Panc1 (cell line): Measurements from ENCODE around the gene MEF2D. TPM values are rescaled to one million over a fixed set of nuclear protein-coding genes. Genes with fewer than 3 reads are reported as not detected.

Experiments
- ATAC-seq: fragments of 200-7000 bp; cut with Tn5 transposase; 2 replicates; pipeline ENCODE4 v1.9.1; 2020; ENCODE audit warnings: mild to moderate bottlenecking, moderate library complexity
- BruUV-seq: library from RNA; stranded (reverse); fragments of 400-500 nt; replicated peaks from 2 replicates; lab custom pipeline; 2021; lab: Mats Ljungman, UMichigan
- CTCF ChIA-PET: fragments of 300-600 bp; sonication (Branson Sonifier 250); formaldehyde crosslinking; loops from one replicate; lab custom pipeline; 2022; ENCODE audit warnings: antibody characterized with exemption; lab: Charles Lee
- POLR2A ChIA-PET: fragments of 300-600 bp; sonication (Branson Sonifier 250); formaldehyde crosslinking; loops from one replicate; lab custom pipeline; 2022; ENCODE audit warnings: antibody characterized with exemption; lab: Charles Lee
- DNase-seq: peaks from one replicate; pipeline ENCODE4 v3.0.0-alpha.2; 2010; ENCODE audit warnings: low read depth, low spot score
- H3K27ac ChIP-seq: 2 replicates; pipeline ENCODE4 v1.5.1; 2011; ENCODE audit warnings: mild to moderate bottlenecking, low read length, inconsistent platforms
- H3K27me3 ChIP-seq: fragments of 200-500 bp; sonication (Bioruptor generic); 2 replicates; pipeline ENCODE4 v1.6.0; 2014; ENCODE audit warnings: low read length, inconsistent platforms; ENCODE audit not compliant: control insufficient read depth, insufficient read depth
- H3K36me3 ChIP-seq: fragments of 200-500 bp; sonication (Bioruptor generic); 2 replicates; pipeline ENCODE4 v1.5.1; 2014; ENCODE audit warnings: inconsistent platforms, mild to moderate bottlenecking, low read length, moderate library complexity; ENCODE audit not compliant: control insufficient read depth, insufficient read depth
- H3K4me1 ChIP-seq: 2 replicates; pipeline ENCODE4 v1.5.1; 2011; ENCODE audit warnings: inconsistent platforms, mild to moderate bottlenecking, low read length, moderate library complexity; ENCODE audit not compliant: control insufficient read depth, insufficient read depth
- H3K4me3 ChIP-seq, 2 experiments: 2 replicates each; pipeline ENCODE4 v1.5.1; 2011 to 2012; ENCODE audit warnings: low read depth in 2 of 2, low read length in 2 of 2, mild to moderate bottlenecking in 2 of 2, inconsistent platforms in 1 of 2, moderate library complexity in 1 of 2
- H3K9me3 ChIP-seq: fragments of 200-500 bp; sonication (Bioruptor generic); 2 replicates; pipeline ENCODE4 v1.5.1; 2014; ENCODE audit warnings: low read depth, mild to moderate bottlenecking, inconsistent platforms, low read length, moderate library complexity; ENCODE audit not compliant: control insufficient read depth, insufficient read depth
- CTCF ChIP-seq: fragments of 450-650 bp; IDR thresholded peaks from 2 replicates; pipeline ENCODE4 v1.5.1; 2017; ENCODE audit warnings: mild to moderate bottlenecking
- POLR2AphosphoS5 ChIP-seq: IDR thresholded peaks from 2 replicates; pipeline ENCODE4 v1.6.1; 2012; ENCODE audit warnings: mild to moderate bottlenecking, low read depth, low read length, moderate library complexity
- SIN3A ChIP-seq: IDR thresholded peaks from 2 replicates; pipeline ENCODE4 v1.6.1; 2012; ENCODE audit warnings: low read depth, mild to moderate bottlenecking, low read length, moderate library complexity, borderline replicate concordance; ENCODE audit not compliant: insufficient read depth
- TCF7L2 ChIP-seq: IDR thresholded peaks from 2 replicates; pipeline ENCODE4 v1.6.1; 2011; ENCODE audit warnings: mild to moderate bottlenecking, low read depth, low read length, inconsistent platforms
- in situ Hi-C: cut with HindIII; loops from 2 replicates; pipeline ENCODE4 v1.10.0; 2016; ENCODE audit warnings: low sequenced_read_pairs, low pct_unique_long_range_greater_than_20kb
- intact Hi-C: fragments of 100-400 bp; cut with micrococcal nuclease; formaldehyde crosslinking; loops from one replicate; pipeline ENCODE4 v1.10.0; 2022; ENCODE audit not compliant: unreplicated experiment
- total RNA-seq: library from RNA; stranded (reverse); gene quantifications from one replicate; pipeline ENCODE4 v1.2.1, GENCODE V29; 2021; ENCODE audit not compliant: unreplicated experiment
- TF ChIP-seq, protein P1 (sequence below), 2 experiments: IDR thresholded peaks; 2 replicates each; pipeline ENCODE4 v1.6.1; 2011 to 2012; ENCODE audit warnings: low read depth in 2 of 2, control low read depth in 1 of 2, low read length in 1 of 2, mild to moderate bottlenecking in 1 of 2, moderate library complexity in 1 of 2; ENCODE audit not compliant: insufficient read depth in 1 of 2

Gene MEF2D
- total RNA-seq, 1 experiment from 2014 or later, result 30.9 TPM

DNA sequence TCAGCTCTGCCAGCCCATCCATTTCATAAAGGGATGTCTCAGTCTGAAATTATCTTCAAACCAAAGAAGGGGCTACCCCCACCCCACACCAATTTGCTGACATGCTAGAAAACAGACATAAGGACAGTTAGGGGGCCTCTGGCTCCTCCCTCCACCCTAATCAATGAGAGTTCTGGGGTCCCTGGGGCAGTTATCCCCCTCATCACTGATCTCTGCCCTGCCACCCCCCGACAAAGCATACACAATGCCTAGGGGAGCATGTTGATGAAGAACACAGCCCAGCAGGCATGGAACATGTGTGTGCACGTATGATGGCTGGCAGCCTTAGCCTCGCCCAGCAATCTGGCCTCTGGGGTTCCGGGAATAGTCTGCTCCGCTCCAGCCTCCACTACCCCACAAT lies 72.6 kb downstream of the MEF2D start:
- ATAC-seq (no peak), DNase-seq (no peak)
- ChIA-PET CTCF (interaction anchor here (1.2 kb wide), 1 partner anchor 17 kb away, joined by 7 read pairs; no protein-coding TSS in a partner anchor), POLR2A (no interaction called here)
- in situ Hi-C loops, result no loop called here
- H3K27me3 ChIP-seq, result peaks cover 28% of the 10 kb centered on the region
- BruUV-seq, result no TSS peak
- intact Hi-C loops, result no loop called here
- H3K9me3 ChIP-seq, result no peaks in the 10 kb centered on the region
- H3K4me1 ChIP-seq, result no peaks in the 10 kb centered on the region
- TF ChIP-seq CTCF (no peak), TCF7L2 (no peak), SIN3A (no peak), POLR2AphosphoS5 (no peak)
- TF ChIP-seq, protein P1, sequence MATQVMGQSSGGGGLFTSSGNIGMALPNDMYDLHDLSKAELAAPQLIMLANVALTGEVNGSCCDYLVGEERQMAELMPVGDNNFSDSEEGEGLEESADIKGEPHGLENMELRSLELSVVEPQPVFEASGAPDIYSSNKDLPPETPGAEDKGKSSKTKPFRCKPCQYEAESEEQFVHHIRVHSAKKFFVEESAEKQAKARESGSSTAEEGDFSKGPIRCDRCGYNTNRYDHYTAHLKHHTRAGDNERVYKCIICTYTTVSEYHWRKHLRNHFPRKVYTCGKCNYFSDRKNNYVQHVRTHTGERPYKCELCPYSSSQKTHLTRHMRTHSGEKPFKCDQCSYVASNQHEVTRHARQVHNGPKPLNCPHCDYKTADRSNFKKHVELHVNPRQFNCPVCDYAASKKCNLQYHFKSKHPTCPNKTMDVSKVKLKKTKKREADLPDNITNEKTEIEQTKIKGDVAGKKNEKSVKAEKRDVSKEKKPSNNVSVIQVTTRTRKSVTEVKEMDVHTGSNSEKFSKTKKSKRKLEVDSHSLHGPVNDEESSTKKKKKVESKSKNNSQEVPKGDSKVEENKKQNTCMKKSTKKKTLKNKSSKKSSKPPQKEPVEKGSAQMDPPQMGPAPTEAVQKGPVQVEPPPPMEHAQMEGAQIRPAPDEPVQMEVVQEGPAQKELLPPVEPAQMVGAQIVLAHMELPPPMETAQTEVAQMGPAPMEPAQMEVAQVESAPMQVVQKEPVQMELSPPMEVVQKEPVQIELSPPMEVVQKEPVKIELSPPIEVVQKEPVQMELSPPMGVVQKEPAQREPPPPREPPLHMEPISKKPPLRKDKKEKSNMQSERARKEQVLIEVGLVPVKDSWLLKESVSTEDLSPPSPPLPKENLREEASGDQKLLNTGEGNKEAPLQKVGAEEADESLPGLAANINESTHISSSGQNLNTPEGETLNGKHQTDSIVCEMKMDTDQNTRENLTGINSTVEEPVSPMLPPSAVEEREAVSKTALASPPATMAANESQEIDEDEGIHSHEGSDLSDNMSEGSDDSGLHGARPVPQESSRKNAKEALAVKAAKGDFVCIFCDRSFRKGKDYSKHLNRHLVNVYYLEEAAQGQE (IDR thresholded peaks at IDR 0.05; ENCODE audit: insufficient read depth in 1 of 2, low read depth in 2 of 2, low read length in 1 of 2), result no peak
- H3K4me3 ChIP-seq, result no peak overlapping the region
- no peak overlapping the region for H3K27ac ChIP-seq
- no peaks in the 10 kb centered on the region for H3K36me3 ChIP-seq

GRCh38 chr1:156425943-156426342 lies 74.6 kb downstream of the MEF2D start:
- no peaks in the 10 kb centered on the region for H3K9me3 ChIP-seq
- ChIA-PET CTCF (no interaction called here), POLR2A (no interaction called here)
- peaks cover 30% of the 10 kb centered on the region for H3K27me3 ChIP-seq
- H3K4me3 ChIP-seq, result no peak overlapping the region
- in situ Hi-C loops, result no loop called here
- DNase-seq (no peak), ATAC-seq (no peak)
- no TSS peak for BruUV-seq
- no peak overlapping the region for H3K27ac ChIP-seq
- intact Hi-C loops, result no loop called here
- no peaks in the 10 kb centered on the region; the same call in 1 of the 2 replicates for H3K36me3 ChIP-seq
- TF ChIP-seq POLR2AphosphoS5 (no peak), CTCF (no peak), SIN3A (no peak), TCF7L2 (no peak)
- TF ChIP-seq, protein P1 (IDR thresholded peaks at IDR 0.05; ENCODE audit: insufficient read depth in 1 of 2, low read depth in 2 of 2, low read length in 1 of 2), result no peak
- no peaks in the 10 kb centered on the region for H3K4me1 ChIP-seq
